Fibroblast of skin of back (primary cell): ENCODE measurements around the gene ZMAT5.

Source experiments
- DNase-seq: peaks from one replicate; pipeline ENCODE4 v3.0.0-alpha.2; 2013

ZMAT5 gene

DNA sequence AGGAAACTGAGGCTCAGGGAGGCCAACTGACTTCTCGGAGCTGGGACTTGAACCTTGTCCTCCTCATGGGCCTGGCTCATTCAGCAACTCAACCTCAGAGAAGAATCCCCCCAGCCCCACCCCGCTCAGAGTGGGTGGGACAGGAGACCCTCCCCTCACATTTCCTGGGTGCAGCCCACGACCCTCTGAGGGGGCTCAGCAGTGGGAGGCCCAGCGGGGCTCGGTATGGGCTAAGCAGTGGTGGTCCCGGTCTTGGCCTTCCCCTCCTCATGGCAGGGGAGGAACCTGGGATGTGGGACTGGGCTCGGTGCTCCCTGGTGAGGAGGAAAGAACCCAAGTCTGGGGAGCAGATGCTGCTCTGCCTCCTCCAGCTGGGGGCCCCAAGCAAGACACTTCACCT, 61.2 kb downstream of the ZMAT5 start:
- no peak for DNase-seq

DNA sequence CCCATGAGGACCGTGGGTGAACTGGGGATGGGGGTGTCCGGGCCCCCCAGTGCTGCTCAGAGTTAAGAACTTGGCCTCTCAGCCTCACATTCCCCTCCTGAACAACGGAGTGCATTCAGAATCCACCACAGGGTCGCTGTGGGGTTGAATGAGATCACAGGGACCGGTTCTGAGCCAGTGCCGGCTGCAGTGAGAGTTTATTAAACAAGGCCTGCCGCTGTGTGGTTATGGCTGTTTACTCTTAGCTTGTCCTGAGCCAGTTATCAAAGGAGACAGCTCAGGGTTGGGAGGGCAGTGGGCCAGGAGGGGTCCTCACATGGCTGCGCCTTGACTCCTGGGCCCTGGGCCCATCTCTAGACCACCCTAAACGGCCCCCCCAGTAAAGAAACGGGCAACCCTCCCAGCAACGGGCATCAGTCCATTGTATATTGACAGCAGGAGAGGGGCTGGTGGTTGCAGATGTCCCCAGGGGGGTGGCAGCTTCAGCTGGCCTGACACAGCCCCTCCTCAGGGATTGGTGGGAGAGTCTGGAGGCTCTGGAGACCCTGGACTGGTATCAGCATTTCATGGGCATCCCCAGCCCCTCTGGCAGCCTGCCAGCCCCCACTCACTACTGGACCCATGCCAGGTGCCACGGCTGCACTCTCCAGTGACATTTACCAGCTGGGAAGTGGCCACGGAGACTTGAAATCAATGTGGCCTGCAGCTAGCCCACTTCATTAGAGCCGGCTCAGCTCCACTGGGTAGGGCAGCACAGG, 62.1 kb downstream of the ZMAT5 start:
- DNase-seq: no peak

DNA sequence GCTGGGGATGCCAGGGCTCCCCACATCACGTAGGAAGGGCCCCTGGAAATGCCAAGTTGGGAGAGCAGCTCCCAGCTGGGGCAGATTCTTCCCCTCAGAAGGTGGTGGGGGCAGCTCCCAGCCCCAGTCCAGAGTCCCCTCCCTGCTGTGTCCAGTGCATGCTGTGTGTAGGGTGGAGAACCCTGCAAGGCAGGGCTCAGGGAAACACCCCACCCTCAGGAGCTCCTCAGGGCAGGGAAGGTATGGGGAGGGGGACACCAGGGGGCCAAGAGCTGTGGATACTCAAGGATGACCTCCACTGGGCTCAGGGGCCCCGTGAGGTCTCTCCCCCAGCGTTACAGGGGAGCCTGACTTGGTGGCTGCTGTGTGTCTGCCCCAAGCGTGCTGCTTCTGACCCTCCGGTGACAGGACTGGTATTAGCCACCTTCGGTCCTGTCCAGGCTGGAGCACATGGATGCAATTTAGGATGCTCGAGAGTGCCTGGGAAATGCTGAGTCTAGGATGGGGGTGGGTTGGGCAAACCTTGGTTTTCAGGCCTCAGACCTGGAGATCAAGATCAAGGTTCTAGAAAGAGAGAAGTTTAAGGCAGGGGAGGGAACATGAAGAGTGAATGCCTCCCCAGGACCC, 63.1 kb downstream of the ZMAT5 start:
- no peak for DNase-seq

DNA sequence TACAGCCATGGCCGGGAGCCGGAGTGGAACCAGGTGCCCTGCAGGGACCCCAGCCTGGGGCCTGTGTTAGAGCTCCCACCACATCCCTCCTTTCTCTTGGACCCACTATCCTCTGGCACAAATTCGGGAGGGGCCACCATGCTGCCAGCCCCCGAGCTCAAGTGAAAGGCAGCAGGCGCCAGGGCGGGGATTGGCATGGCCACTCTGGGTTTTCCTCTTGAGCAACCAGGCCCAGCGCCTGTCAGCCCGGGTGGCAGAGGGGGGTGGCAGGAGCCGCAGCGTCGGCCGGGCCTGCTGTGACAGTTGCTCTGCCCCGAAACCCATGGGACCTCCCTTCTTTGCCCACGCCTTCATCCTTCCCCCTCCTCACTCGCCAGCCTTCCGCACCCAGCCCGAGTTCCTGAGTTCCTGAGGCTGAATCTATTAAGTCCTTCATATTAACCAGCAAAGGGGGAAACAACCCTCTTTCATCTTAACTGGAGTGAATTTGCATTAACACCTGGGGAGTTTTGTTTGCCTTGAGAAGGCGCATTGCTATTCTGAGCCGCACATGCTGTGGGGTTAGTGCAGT, 63.8 kb downstream of the ZMAT5 start:
- DNase-seq: no peak

DNA sequence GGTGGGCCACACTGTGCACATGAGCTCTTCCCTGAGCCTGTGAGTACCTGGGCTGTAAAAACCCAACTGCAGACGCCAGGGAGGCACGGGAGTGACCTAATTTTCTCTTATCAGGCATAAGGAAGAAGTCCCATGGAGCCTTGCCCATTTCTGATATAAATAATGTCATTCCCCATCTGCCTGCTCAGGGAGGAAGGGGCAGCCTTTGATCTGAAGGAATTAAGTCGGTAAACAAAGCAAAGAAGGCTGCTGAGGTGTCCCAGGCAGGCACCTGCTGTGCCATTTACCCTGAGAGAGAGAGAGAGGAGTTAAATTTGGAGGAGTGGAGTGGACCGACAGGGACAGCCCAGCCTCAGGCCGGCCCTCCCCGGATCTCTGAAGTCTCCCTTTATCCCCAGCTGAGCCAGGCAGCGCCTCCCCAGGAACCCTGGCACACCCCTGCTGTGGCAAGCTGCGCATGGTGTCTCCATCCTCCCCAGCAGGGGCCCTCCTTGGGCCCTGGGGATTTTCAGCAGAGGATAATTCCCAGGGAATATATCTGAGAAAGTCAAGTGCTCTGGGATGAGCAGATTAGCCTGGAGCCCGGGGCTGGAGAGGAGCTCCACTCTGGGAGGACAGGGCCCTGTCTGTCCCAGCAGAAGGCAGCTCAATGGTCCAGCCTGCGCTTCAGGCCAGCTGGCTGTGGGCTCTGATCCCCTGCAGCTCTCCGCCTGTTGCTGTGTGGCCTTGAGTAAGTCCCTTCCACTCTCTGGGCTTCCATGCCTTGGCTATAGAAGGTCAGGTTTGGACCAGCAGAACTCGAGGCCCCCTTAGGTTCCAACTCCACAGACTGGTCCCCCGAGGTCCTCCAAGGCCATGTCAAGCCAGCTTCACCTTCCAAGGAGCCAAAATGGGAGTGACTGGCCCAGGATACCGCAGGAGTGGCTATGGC, 64.5 kb downstream of the ZMAT5 start:
- DNase-seq: no peak

DNA sequence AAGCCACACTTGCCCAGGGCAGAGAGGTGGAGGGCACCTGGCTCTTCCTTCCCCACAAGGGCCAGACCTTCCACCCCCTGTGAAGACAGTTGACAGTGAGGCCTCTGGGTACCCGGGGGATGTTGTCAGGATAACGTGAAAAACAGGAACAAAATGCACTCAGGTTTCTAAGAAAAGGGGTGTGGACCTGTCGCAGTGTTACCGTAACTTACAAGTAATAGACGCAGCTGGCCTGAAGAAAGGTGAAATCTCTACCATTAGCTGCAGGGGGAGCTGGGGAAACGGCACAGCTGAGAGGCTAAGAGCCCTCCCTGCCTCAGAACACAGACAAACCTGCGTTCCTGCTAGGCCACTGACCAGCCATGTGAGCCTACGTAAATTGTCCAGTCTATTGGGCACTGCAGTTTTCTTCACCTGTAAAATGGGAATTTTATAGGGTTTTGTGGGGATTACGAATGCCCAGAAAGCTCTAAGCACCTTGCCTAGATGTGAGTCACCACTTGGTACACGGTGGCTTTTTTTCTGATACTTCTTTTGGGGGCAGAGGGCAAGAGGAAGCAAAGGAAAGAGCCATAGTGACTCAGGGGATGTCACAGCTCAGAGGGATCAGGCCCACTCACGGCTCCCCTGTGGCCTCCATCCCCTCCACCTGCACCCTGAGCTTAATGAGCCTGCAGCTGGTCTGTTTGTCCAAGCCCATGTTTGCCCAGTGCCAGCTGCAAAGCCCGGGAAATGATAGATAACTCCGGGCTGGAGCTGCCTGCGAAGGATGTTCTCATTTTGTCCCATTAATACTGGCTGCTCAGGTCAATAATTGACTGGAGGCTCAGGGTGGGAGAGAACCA, 65.4 kb downstream of the ZMAT5 start:
- DNase-seq: no peak

DNA sequence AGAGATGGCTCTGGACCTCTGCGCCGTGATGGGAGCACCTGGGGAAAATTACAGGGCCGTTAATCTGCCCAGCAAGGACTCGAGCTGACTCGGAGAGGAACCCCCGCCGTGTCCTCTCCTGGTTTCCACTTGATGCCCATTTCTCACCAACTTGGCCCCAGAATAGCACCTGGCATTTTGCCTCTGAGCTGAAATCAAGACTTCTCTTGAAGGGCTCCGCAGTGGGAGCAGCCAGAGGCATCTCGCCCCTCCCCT, 66.0 kb downstream of the ZMAT5 start:
- DNase-seq: no peak

DNA sequence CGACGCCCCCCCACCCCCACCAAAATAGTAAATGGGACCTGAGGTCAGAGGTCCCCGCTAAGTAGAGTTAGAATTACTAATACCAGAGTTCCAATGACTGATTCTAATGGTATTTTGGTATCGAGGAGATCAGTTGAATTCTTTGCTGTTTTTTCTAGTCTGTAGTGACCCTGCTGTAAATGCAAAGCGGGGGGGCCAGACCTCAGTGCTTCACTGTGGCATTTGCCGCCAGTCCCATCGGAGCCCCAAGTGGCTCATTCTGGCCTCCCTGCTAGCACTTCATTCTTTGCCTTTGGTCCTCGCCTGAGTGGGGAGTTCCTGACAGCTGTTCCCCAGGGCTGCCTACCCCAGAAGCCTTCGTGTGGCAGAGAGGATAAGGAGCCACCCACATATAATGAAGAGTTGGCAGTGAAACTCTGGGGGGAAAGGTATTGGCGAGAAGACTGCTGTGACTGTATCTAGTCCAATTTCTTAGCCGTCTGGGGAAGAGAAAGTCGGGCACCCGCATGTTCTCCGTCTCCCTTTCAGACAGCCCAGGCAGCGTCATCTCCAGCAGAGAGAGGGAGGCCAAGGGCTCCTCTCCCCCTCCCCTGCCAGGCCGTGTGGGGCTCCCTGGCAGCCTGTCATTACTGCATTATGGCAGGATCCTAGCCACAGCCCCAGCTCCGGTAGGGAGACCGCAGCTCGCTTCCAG, 66.5 kb downstream of the ZMAT5 start:
- DNase-seq: peak; percentile 45

DNA sequence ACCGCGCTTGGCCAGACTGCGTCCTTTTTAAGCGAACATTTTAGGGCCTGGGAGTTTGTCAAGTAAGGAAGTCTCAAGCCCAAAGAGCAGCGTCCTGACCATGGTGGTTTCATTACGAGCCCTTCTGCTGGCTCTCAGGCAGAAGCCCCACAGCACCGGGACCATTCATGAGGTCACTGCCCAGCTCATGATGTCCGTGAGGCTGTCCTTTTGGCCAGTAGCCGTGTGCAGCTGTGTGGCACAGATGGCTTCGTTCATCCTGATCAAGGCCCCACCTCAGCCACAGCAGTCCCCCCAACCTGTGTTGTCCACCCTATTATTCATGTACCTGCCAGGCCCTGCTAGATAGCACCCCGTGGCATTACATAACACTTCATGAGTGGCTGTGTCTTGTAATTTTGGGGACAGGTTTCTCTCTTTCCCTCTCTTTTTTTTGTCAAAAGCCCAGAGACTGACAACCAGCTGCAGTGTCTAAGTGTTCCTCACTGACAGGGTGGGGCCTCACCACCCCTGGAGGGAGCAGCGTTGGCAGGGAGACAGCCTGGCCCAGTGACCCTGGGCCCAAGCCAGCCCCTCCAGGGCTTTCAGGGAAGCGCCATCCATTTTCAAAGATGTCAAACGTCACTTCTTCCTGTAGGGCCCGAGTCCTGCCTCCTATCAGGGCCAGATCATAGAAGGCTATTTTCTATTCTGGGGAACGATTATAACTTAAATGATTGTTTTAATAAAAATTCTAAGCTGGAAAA, 68.8 kb downstream of the ZMAT5 start:
- no peak for DNase-seq

DNA sequence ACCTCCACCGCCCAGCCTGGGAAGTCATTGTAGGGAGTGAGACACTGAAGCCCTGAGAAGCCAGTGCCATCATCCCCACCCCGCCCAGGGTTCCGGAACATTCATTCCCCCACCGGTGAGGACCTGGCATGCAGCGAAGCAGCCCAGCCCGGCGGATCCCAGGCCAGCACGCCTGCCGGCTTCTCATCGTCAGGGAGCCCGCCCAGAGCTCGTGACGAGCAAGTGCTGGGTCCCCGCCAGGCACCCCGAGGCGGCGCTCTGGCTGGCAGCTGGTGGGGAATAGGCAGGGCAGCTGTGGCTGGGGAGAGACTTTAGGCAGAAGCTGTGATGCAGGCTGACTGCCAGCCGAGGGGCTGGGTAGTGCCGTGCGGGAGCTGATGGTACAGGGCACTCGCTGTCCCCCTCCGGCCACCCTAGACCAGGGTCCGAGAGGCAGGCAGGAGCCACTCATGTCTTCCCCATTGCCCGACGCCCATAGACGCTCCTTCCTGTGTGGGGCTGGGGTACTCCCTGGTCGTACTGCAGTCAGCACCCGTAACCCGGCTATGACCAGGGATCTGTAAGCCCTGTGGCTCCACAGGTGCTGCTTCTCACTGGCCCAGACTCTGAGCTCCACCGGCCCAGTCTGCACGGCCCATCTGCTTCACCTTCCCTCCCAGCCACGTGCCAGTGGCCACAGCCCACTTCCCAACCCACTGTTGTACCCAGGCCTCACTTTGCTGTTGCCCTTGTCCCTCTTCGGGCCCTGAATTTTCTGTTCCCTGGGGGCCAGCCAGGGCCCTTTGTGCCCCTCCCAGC, 71.5 kb downstream of the ZMAT5 start:
- DNase-seq: no peak

DNA sequence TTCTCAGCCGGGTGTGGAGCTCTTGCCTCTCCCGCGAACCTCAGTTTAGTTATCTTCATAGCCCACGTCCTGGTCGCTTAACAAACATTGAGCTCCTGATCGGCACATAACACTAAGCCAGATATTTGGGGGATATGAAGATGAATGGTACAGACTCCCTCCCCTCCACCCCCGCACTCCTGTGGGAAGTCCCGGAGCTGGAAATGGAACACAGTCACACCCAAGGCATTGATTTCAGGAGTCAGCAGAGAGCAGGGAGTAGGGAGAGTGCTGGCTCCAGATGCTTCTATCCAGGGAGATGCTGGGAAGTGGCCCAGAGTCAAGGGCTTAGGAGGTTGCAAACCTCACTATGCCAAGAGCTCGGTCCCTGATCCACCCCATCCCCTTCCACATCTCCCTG, 73.1 kb downstream of the ZMAT5 start:
- no peak for DNase-seq

DNA sequence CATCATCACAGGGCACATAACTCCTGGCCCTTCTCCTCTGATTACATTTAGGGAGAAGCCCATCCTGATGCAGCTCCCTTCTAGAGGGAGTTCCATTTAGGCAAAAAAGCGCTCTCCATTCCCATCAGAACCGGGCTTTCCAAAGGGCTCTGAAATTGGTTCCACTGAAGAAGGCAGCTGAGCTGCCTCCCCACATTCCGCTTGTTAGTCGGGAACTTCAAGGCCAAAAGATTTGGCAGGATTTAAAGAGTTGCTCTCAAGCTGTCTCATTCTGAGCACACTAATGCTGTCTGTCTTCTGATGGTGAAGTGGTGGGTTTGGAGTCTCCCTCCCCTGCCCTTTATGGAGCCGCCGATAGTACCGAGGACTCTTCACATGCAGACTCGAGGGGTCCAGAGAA, 73.6 kb downstream of the ZMAT5 start:
- DNase-seq: no peak

DNA sequence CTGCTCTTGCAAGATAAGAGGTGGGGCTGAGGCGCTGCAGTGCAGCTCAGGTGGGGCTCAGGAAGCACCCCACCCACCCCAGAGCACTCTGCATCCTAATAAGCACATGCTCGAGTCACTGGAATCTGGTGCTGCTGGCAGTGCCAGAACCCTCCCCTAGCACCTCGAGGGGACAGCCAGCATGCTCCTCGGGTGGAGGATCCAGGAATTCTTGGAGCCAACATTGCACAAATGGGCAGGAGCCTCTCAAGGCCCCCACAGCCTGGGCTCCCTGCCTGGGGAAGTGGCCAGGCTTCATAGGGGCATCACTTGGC, 74.5 kb downstream of the ZMAT5 start:
- no peak for DNase-seq

DNA sequence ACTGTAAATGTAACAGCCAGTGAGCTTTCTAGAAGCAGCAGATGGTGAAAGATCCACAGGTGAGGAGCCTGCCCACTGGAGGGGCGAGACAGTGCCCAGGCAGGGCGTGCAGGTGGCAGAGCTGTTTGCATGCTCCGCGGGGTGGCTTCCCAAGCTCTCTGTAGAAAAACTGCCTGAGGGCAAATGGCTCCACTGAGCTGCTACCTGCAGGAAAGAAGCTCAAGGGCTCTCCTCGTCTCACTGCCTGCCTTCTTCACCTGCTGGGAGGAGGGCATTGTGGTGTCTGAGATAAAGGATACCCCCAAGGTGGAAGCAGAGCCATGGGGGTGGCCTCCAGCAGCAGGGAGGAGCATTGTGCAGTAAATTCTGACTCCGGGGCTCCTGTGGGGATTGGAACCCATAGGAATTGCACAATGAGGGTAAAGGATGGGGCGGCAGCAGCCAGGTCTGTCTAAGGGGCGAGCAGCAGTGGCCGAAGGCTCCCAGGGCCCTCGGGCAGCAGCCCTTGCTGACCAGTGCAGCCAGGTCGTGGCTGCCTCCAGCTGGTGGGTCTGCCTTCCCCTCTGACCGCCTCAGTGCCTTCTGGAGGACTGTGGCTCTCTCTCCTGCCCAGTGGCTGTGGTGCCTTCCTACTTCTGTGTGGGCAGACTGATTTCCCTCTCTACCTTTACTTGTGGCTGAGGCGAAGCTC, 75.0 kb downstream of the ZMAT5 start:
- no peak for DNase-seq

DNA sequence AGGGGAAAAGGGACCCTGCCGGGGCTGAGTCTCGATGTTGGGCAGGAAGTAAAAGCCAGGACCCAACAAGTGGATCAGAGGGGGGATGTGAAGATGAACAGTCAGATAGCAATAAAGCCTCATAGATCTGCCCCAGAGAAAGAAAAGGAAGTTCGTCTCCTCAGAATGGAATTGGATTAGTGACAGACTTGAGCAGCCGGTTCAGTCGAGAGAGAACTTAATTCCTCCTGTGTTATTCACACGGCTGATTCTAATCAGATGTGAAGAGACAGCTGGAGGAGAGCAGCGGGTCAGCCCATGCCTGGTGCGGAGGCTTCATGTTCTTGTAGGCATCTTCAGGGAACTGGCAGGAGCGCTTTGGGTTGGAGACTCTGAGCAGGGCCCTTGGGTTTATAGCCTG, 76.3 kb downstream of the ZMAT5 start:
- DNase-seq: no peak

DNA sequence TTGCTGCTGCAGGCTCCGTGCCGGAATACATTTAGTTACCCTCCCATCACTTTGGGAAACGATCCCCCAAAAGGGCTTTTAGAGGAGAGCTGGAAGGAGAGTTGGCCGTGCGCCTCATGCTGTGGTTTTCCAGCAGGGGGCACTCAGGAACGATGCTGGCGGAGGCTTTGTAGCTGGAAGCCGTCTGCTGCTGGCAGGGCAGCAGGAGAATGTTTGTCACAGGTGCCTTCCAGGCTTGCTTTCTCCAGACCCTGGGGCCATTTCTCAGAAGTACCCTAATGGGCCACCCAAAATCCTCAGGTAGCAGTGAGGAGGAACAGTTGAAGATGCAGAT, 77.0 kb downstream of the ZMAT5 start:
- peak; percentile 33 for DNase-seq

DNA sequence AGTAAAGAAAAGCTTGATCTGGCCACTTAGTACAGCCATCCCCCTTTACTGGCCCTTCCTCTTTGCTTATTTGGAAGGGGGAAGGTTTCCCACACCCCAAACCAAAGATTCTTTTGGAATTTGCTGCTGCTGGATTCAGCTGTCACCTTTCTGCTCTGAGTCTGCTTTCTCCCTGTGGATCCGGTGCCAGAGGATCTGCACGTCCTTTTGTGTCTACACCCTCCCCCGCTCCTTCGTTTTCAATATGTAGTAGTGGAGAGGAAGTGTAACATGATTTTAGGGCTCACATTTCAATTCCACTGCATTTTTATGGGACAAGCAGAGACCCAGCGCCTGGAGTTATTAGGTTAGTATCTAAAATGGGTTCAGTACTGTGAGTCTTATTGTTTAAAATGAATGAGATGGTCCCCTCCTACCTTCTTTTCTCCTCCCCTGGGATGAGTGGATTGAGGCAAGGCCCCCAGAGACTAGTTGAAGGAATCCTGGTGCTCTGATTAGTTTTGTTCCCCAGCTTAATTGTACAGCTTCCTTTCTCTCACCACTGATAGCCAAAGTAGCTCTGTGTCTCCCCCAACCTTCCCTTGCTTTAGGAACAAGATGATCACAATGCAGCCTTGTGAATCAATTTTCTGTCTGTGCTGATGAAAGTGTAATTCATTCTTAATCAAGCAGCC, 77.5 kb downstream of the ZMAT5 start:
- DNase-seq: no peak

DNA sequence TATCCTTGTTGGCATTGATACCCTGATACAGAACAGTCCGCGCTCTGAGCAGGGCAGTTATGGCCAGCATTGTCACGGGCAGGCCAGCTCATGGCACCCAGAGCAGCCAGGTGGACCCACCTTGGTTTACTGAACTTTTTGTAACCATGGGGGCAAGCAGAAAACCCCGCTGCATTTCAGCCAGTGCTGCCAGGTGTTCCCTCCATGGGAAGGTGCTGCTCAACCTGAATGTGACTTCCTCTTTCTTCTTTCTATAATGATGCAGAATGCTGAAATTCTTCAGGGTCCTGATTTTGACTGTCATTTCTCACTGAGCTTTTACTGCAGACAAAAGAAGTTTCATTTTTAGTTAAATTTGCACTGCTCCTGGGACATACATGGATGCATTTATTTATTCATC, 82.6 kb downstream of the ZMAT5 start:
- no peak for DNase-seq

DNA sequence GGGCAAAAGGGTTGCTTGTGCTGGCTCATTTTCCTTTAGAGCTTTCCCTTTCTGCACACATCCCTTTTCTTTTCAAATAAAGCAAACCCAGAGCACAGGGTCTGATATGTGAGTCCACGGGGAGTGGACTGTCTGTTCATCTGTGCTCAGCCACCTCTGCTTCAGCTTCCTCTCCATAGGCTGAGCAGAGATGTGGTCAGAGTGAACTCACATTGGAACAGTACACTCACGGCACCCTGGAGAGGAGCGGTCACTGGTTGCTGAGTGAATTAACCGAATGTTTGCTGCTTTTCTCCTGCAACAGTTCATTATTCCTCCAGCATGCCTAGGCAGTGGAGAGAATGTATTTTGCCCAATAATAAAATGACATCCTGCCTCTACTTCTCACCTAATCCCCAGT, 83.3 kb downstream of the ZMAT5 start:
- no peak for DNase-seq
